GM19035 (cell line): ENCODE results near the gene CREB5.

Experiments
- ATAC-seq: cut with Tn5 transposase; IDR thresholded peaks from one replicate; pipeline ENCODE4 v1.9.1; 2021; ENCODE audit not compliant: unreplicated experiment

The CREB5 gene

DNA sequence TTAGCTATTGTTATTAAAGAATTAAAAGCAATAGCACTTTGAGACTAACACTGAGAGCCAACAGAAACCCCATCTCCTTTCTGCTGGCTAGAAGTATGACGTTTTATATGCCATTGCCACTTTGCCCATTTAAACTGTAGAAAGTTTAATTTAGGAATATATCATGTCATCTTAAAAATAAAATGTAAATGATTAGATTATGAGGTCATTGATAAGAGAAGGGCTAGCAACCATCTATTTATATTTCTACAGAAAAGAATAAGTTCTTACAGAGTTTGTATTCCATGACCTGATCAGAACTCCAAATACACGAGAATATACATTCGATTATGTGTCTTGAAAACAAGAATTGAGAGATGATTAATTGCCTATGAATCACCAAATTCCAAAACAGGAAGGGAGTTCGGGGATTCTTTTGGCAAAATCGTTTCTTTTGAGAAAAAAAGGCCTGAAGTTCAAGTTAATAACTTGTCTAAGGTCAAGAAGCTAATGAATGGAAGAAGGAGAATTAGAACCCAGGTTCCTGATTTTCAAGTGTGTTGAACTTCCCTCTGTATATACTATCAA lies 318.9 kb downstream of the CREB5 start:
- no peak for ATAC-seq

DNA sequence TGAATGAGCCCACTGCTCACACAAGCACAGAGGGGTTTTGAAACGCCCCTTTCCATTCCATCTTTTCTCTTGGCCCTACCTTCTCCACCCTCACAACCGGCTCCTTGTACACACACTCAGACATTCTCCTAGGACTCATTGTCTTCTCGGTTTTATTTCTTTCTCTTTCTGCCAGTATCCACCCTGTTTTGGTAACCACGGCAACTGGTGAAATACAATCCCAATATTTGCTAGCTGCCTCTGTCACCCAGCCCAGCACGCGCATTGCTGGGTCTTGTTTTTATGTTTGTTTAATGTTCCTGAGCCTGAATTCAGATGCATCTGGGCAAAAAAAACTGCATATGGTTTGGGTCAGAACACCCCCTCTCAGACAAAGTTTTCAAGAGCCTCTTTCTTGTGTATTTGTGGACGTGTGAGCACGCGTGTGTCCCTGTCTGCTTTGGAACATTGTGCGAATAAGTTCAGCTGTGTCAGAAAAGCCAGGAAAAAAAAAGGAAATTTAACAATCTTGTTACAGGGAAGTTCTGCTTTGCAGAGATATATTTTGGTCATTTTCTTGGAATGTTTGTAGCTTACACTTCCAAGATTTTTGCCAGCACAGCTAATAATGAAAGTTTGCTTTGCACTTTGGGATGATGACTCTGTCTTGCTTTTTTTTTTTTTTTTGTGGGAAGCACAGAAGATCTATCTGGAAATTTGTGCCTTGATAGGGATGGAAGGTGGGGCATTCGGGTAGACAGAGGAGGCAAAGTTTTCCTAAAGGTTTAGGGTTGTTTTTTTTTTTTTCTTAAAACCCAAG lies 320.0 kb downstream of the CREB5 start:
- ATAC-seq: no peak

DNA sequence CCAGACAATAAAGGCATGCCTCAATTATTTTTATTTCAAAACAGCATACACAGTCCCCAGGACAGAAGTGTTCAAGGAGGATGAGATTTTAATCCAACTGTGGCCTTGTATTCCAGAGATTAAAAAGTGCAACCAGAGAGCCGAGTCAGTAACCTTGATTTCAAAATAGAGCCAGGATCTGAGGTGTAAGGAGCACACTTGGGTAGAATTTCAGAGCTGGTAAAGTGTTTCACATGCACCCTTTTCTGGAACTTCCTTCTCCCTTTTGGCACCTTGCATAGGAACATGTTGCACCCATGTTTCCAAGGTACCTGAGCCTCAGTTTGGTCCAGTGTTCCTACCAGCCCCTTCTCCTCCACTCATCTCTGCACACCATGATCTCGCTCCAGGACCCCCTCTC lies 320.7 kb downstream of the CREB5 start:
- no peak for ATAC-seq

DNA sequence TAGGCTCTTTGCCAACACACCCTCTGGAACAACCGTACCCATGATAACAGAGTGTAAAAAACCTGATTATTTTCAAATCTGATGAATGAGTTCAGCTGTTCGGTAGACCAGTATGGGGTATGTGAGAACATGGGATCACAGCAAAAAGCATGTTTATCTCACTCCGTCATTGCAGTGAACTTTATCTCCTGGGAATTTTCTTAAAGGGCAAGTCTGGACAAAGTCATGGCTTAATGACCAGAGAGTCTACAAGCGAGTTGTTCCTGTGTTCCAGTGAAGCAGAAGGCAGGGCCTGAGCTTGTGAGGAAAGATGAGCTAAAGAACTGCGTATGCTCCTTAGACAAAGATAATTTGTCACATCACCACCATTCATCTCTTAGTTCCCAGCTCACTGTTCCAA lies 326.1 kb downstream of the CREB5 start:
- ATAC-seq: no peak

DNA sequence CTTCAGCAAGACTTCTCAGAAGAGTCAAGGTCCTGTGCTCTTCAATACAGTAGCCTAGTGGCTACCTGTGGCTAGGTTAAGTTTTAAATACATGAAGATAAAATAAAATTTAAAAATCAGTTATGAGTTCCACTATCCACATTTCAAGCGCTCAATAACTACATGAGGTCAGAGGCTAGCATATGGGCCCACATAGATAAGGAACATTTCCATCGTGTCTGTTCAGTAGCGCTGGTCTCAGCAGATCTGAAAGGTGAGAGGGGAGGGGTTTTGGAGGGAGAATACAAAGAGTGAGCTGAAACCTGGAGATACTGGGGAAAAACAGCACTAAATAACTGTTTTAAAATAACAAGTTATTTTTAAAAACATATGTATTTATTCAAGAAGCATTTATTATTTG lies 326.8 kb downstream of the CREB5 start:
- ATAC-seq: no peak

DNA sequence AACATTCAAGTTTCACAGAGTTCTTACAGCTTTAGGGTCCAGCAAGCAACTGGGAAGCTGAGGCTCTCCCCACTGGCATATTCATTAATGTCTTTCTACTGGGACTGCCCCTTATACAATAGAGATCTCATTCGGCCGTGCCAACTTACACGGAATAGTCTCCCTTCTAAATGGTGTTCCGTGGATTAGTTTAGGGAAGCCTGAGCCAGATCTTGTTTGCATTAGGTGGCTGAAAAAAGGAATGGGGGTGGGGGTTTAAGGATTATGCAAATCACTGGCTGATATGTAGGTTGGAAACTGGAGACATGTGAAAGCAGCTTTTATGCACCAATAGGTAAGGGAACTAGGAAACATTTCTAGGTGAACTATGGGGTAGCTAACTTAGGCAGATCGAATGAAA lies 327.5 kb downstream of the CREB5 start:
- no peak for ATAC-seq

DNA sequence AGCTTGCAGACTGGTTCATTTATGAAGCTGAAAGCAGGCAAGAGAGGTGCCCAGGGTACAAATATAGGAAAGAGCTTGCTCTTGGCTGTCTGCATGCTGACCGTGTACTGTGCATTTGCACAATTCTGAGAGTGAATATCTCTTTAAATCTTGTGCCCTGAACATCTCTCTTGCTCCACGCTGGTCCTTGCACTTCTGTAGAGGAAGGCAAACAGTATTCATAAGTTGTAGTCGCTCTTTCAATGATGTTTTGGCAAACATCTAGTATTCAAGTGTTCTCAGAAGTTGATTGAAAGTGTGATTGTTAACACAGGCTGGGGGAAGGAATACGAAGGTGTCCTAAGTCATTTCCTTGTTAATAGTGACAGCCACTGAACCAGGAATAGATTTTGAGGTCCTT lies 332.6 kb downstream of the CREB5 start:
- ATAC-seq: no peak

DNA sequence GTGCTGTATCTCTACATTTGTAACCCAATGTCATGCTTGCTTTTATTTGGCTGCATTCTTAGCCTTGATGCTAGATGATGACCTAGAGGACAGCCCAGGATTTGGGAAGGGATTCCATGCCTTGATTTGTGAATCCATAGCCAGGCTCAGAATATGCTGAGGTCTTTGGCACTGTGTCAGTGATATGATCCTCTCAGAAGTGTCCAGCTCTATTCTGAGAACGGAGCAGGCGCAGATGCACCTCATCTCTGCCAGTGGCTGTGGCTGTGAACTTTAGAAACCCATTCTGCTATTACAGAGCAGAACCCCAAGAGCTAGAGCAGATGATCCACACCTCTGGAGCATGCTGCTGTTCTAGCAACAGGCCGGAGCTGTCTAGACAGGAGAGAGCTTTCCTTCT lies 333.0 kb downstream of the CREB5 start:
- ATAC-seq: no peak

DNA sequence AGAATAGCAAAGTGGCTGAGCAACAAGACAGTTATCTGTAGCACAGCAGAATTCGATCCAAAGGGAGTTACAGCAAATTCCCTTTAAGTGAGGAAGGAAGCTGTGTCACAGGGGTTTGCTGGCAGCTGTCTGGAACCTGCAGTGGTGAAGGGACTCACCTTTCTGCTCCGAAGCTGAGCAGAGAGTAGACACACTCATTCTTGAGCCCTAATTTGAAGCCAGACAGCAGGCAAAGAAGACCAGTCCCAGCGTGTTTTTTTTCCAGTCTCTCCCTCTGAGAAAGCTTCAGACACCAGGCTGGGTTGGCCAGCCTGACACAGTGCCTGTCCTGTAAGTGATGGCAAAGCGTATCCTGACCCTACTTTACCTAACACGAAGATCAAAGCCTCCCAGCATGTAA lies 335.1 kb downstream of the CREB5 start:
- no peak for ATAC-seq

DNA sequence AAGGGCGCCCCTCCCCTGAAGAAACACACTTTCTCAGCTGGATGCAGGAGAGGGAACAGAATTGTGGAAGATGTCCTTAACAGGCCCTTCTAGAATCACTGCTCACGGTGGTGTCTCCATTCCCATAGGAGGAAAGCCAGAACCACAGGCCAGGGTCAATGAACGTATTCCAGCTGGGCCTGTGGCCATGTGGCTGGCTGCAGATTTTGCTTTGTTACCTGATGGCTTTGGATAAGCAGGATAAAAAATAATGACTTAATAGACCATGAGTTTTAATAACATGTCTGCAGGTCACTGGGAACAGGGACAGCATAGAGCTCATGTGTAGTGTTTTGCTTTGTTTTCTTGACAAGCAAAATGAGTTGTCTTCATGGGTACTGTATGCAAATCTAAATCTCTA lies 335.5 kb downstream of the CREB5 start:
- no peak for ATAC-seq

DNA sequence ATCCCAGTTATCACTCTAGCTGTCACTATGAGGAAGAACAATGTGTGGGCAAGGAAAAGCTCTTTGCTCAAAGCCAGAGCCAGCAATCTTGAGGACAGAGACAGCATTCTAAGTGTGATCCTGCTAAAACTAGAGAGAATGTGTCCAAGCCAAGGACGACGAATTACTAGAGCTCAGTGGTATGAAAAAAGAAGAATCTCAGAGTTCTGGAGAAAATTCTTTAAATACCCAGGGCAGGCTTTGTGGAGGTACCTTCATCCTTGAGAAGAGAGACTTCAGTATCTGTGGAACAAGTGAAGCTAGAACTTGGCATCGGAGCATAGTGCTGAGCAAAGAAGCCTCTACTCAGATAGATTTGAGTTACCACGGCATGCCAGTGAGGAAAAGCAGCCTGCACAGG lies 336.0 kb downstream of the CREB5 start:
- no peak for ATAC-seq

DNA sequence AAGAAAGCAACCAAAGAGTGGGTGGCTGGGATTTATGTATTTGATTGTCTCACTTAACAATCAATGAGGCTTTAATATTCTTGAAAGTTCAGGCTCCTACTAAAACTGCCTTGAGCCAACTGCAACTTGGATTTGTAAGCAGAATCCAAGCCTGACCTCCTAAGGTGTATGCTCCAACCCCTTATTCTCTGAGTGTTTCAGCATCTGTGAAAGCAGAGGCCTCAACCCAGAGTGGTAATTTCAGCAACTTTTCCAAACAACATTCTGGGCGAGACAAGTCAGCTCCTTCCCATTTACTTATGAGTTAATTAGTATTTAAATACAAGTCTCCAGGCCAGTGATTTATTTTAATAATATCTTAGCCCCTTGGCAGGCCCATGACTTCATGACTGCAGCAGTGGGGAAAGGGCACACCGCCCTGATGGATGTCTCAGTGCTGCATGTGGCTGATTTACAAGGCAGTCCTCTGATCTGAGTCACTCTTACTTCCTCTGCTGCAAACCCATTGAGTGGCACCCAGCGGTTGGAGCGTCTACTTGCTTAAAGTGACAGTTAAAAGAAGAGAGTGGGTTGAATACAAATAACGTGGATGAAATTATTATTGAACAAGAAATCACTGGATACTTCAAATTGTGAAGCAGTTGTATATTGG lies 336.7 kb downstream of the CREB5 start:
- peak; percentile 66 for ATAC-seq

DNA sequence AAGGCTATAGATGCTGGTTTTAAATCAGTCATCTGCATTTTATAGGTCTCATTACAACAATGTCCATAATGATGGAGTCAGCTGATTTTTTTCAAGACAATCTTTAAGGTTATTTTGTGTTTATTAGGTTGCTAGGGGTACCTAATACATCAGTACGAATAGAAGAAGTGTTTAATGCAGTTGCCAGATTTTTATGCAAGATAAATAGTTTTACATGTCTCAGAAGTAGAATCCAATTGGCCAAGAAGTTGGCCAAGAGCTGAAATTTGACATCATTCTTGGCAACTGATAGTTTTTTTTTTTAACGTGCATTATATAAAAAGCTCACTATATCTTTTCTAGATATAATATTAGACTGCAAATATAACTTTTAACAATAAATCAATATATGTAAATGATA lies 337.3 kb downstream of the CREB5 start:
- ATAC-seq: no peak

DNA sequence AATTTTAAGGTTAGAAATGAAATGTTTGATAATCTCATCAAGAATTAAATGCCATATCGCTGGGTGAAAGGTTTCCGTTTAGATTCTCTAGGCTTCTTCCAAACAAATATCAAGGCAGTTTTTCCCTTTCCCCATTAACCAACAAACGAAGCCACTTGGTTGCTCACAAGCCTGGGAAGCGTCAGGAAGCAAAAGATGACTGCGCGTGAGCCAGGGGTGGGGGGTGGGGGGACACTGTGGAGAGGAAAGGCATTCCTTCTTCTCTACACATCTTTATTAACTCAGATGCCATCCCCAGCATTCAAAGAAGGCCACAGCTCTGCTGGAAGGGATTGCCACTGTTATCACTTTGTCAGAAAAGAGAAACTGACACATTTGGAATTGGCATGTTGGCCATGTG lies 338.7 kb downstream of the CREB5 start:
- no peak for ATAC-seq

DNA sequence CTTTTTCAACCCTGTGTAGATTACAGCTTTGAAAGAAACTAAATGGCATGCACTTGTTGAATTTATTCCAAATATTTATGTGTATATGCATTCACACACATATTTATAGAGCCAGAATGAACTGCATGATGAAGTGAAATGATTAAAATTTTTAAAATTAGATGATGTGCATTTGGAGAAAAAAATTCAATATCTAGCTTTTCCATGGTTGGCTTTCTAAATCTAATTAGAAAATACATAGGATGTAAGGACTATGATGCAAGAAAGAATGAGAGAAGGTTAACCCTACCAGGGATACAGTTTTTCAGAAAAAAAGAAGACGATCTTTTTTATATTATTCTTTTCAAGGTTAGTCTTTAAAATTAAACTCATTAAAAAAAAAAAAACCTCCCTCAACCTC lies 341.3 kb downstream of the CREB5 start:
- ATAC-seq: no peak

DNA sequence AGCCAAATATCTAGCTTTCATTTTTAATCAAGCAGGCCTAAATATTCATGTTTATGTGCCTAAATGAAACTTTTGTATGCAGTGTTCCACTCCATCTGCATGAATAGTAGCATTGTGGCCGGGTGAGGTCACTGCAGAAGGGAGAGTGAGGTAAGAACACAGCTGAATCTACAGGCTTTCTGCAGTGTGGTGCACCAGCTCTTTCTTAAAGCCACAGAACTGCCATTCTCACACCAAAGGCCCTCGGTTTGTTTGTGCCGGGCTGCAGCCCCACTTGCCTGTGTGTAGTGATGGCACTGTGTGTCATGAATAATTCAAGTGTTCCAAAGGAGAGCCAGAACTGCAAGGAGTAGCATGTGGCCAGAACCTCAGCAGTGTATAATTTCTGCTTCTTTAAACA lies 341.7 kb downstream of the CREB5 start:
- peak; percentile 55 for ATAC-seq

DNA sequence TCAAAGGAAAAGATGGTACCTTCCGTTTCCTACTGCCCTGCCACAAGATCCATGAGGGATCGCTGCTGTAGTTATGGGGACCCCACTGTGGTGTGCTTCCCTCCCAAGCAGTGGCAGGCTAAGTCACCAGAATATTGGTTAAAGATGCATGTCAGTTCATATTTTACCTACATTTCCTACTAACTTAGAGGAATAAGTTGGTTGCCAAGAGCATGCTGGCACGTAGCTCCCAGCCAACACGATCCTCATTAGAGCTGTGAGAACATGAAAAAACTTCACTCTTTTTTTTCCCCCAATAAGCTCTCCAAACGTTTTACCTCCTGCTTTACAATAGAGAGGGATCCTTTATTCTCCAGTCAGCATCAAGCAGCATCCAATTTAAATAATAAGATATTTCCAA lies 342.1 kb downstream of the CREB5 start:
- ATAC-seq: no peak

DNA sequence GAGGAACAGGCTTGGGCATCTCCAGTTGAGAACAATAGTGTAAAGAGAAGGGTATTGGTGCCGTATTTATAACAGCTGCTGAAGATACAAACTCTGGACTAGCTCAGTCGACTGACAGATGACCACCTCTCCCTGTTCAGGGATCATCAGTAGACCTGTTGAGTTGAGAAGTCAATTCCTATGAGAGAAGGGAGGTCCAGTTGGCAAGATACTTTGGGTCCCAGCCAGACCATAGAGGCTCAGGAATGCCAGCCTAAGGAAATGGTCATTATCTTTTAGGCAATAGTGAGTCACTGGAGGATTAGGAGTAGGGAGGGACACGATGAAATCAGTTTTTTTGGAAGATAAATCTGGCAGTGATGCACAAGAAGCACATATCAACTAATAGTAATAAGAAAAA lies 342.9 kb downstream of the CREB5 start:
- no peak for ATAC-seq

DNA sequence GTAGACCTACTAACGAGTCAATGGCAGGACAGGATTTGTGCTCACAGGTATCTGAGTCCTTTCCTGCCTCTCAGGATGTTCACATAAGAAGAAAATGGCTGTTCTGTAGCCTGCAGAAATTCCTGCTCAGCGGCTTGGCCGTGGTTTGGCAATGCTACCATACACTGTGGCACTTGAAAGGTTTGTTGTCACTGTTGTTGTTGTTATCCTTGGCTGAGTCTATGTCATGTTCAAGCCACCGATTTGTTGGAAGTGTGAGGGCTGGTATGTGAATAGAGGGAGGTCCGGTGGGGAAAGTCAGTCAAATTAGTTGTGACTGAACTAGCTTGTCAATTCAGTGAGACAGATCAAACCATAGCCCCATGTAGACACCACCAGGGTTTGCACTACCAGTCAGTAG lies 345.9 kb downstream of the CREB5 start:
- ATAC-seq: no peak

DNA sequence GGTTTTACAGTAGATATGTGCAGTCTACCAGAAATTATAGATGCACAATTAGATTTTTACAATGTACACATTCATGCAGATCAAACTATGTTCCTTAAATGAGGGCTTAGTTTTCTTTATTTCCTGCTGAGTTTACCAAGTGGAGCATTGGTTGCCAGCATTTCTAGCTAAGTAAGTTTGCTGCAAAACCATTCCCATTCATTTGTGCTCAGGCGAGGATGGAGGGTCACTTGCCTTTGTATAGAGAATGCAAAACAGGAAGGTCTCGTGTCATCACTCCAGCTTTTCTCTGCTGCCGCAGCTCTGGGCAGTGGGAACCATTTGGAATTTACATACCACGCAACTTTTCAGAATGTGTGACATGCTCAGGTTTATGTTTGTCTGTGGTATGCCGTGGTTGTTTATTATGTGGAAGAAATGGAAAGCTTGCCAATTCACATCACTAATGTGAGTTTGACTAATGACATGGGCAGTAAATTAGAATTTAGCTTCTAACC lies 347.2 kb downstream of the CREB5 start:
- ATAC-seq: no peak

DNA sequence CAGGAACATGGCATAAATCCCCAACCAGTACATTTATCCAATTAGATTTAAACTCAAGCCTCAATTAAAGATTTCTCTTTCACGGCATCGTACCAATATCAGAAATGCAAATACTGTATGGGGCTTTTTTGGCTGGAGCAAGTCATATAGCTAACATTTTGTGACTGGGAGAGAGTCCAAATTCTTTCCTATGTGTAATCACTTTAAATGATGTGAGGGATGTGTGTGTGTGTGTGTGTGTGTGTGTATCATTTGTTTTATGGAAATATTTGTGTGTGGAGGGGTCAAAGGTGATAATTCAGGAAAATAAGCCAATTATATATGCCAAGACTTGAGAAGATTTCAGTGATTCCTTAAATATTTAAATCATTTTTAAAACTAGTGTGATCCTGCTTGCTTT lies 349.2 kb downstream of the CREB5 start:
- no peak for ATAC-seq

DNA sequence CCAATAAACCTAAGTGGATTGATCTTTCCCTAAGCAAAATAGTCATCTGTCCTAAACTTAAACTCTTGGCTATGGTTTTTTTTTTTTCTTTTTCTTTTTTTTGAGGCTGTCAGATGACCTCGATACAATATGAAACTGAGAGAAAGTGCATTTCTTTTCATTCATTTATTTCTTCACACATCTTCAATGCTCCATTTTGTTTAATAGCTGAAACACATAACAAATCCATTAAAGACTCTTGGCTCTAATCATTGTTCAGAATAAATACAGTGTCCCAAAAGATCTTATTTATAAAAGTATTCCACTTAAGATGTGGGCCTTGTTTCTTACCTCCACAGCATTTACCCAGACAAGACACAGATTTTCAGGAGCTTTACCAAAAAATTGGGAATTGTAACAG lies 350.3 kb downstream of the CREB5 start:
- ATAC-seq: no peak
